Measurements from ENCODE around the gene LITAF. TPM values are rescaled to one million over a fixed set of nuclear protein-coding genes. Genes with fewer than 3 reads are reported as not detected.
A peak's percentile ranks its signal among the peaks of the same experiment; 100 is the strongest.

LITAF gene
- total and polyA plus RNA-seq, 2 of the 4 experiments (the other 2 are of a cell fraction), result 113 to 206 TPM

DNA sequence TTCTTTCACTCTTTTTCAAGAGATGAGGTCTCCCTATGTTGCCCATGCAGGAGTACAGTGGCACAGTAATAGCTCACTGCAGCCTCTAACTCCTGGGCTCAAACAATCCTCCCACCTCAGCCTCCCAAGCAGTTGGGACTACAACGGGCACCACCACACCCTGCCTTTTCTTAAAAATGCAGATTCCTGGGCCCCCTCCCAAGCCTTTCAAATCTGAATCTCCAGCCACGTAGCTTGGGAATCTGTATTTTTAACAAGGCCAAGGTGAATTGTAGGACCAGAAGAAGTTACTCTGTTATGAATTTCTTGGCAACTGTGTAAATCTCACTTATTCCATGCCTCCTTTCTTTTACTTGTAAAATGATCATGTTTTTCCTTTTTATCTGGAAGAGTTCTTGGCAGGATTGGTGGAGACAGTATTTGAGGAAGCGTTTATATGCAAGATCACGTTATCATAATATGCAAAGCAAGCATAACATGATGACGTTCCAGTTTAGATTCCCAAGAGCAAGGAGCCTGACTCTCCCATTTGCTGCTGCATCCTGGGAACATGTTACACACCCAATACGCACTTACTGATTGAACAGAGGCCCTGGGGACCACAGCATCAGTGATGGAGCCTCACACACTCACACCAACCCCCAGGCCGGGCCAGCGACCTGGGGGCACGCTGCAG lies 44.5 kb downstream of the LITAF start:
- TF ChIP-seq, protein P1, sequence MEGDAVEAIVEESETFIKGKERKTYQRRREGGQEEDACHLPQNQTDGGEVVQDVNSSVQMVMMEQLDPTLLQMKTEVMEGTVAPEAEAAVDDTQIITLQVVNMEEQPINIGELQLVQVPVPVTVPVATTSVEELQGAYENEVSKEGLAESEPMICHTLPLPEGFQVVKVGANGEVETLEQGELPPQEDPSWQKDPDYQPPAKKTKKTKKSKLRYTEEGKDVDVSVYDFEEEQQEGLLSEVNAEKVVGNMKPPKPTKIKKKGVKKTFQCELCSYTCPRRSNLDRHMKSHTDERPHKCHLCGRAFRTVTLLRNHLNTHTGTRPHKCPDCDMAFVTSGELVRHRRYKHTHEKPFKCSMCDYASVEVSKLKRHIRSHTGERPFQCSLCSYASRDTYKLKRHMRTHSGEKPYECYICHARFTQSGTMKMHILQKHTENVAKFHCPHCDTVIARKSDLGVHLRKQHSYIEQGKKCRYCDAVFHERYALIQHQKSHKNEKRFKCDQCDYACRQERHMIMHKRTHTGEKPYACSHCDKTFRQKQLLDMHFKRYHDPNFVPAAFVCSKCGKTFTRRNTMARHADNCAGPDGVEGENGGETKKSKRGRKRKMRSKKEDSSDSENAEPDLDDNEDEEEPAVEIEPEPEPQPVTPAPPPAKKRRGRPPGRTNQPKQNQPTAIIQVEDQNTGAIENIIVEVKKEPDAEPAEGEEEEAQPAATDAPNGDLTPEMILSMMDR (conservative IDR thresholded peaks at IDR 0.05; ENCODE audit: low read depth, low read length), result no peak
- TF ChIP-seq CHD1 (IDR thresholded peaks at IDR 0.05; ENCODE audit: low read depth, low read length), result no peak
- no peak for TF ChIP-seq BHLHE40 (IDR thresholded peaks at IDR 0.05; ENCODE audit: low read depth, low read length)
- no peak for TF ChIP-seq SMC3 (IDR thresholded peaks at IDR 0.05; ENCODE audit: low read depth, low read length)
- no peak for TF ChIP-seq POLR2A (IDR thresholded peaks at IDR 0.05; ENCODE audit: low read depth, low read length)
- TF ChIP-seq FOS (IDR thresholded peaks at IDR 0.05; ENCODE audit: low read depth, low read length), result no peak
- no peak for TF ChIP-seq RCOR1 (IDR thresholded peaks at IDR 0.05; ENCODE audit: insufficient replicate concordance, low read length)
- TF ChIP-seq MAFK (IDR thresholded peaks at IDR 0.05; ENCODE audit: low read depth, low read length), result no peak
- TF ChIP-seq, protein P2, sequence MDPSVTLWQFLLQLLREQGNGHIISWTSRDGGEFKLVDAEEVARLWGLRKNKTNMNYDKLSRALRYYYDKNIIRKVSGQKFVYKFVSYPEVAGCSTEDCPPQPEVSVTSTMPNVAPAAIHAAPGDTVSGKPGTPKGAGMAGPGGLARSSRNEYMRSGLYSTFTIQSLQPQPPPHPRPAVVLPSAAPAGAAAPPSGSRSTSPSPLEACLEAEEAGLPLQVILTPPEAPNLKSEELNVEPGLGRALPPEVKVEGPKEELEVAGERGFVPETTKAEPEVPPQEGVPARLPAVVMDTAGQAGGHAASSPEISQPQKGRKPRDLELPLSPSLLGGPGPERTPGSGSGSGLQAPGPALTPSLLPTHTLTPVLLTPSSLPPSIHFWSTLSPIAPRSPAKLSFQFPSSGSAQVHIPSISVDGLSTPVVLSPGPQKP (IDR thresholded peaks at IDR 0.05; ENCODE audit: borderline replicate concordance, low read depth, low read length), result no peak

More for the DNA sequence above, 44.5 kb downstream of the LITAF start:
- no peak overlapping the region for H4K8ac ChIP-seq (ENCODE audit: low read depth in 2 of 2, low read length in 2 of 2)
- no peak overlapping the region for H2AFZ ChIP-seq (replicated peaks; ENCODE audit: low read length, poor library complexity)
- CTCF ChIA-PET, result interaction anchor here (0.7 to 1.3 kb wide), 2 partner anchors 10 to 24 kb away, joined by 4 to 9 read pairs; no protein-coding TSS in a partner anchor
- H3K9me3 ChIP-seq (ENCODE audit: control insufficient read depth, insufficient read depth, low read length), result no peaks in the 10 kb centered on the region
- no peak overlapping the region for H3K4me2 ChIP-seq (ENCODE audit: low read depth, low read length)
- H4K20me1 ChIP-seq (ENCODE audit: insufficient read depth, low read length), result no peaks in the 10 kb centered on the region
- H3K18ac ChIP-seq (ENCODE audit: low read depth, low read length), result no peak overlapping the region
- H3K4me3 ChIP-seq (ENCODE audit: insufficient read depth, low read depth, low read length), result no peak overlapping the region
- peak; percentile 45 for DNase-seq
- no peak overlapping the region for H3K14ac ChIP-seq (replicated peaks; ENCODE audit: low read depth, low read length)
- no peak overlapping the region for H3K27ac ChIP-seq (ENCODE audit: insufficient read depth, low read length)
- H2BK15ac ChIP-seq (ENCODE audit: low read depth, low read length), result no peak overlapping the region
- in situ Hi-C loops (cut with MboI; ENCODE audit: low sequenced_read_pairs) (loop anchor here (25.0 kb wide), 1 partner anchor 580 kb away; no protein-coding TSS in a partner anchor), intact Hi-C loops (cut with micrococcal nuclease) (no loop called here), dilution Hi-C loops (cut with HindIII; ENCODE audit: low sequenced_read_pairs, unreplicated experiment) (no loop called here)
- H3K9me1 ChIP-seq (ENCODE audit: insufficient read depth, low read length), result no peaks in the 10 kb centered on the region; the same call in 1 of the 2 replicates
- WGBS, 2 experiments (ENCODE audit: extremely low coverage in 2 of 2, insufficient read length in 1 of 2), result no CpG with 5 or more reads among the region's 9 CpGs
- H3K23ac ChIP-seq (ENCODE audit: low read depth, low read length), result no peak overlapping the region
- H2BK5ac ChIP-seq (ENCODE audit: low read depth, low read length, poor library complexity, severe bottlenecking), result no peak overlapping the region
- no peak for ATAC-seq (ENCODE audit: low read depth)
- H3K9ac ChIP-seq (ENCODE audit: low read depth, low read length), result no peak overlapping the region
- no peaks in the 10 kb centered on the region for H3K36me3 ChIP-seq (ENCODE audit: control insufficient read depth, insufficient read depth, low read length)
- no peak overlapping the region for H3K4ac ChIP-seq (ENCODE audit: low read depth, low read length)
- H4K5ac ChIP-seq (ENCODE audit: low read depth, low read length), result no peak overlapping the region
- H3K56ac ChIP-seq (ENCODE audit: extremely low read depth, insufficient read depth, low read length), result no peak overlapping the region
- no peak overlapping the region for H2AK5ac ChIP-seq (ENCODE audit: low read depth, low read length)
- H3K4me1 ChIP-seq (ENCODE audit: control insufficient read depth, insufficient read depth, low read length), result peaks cover 5% of the 10 kb centered on the region
- H2BK120ac ChIP-seq (ENCODE audit: low read depth, low read length), result no peak overlapping the region
- H3K79me1 ChIP-seq (ENCODE audit: low read depth in 1 of 2, low read length in 2 of 2), result no peaks in the 10 kb centered on the region; a peak in 1 of 4 replicates
- POLR2A ChIA-PET (ENCODE audit: unreplicated experiment), result interaction anchor here (0.7 kb wide), 1 partner anchor 75 kb away, joined by 3 read pairs; no protein-coding TSS in a partner anchor
- BruUV-seq (replicated peaks), result no TSS peak
- H2BK20ac ChIP-seq (ENCODE audit: low read depth, low read length), result no peak overlapping the region
- no peak overlapping the region for H4K91ac ChIP-seq (ENCODE audit: insufficient read depth, low read depth, low read length)
- no peaks in the 10 kb centered on the region for H3K27me3 ChIP-seq (ENCODE audit: control insufficient read depth, insufficient read depth, low read length)
- H2AK9ac ChIP-seq (replicated peaks; ENCODE audit: low read depth, low read length, poor library complexity), result no peak overlapping the region
